NCI-H748 (cell line): ENCODE results near the gene SPTA1.
"Not testable (repeated sequence)": the region's sequence is repeated elsewhere in the genome, so short reads cannot be mapped to it uniquely, and the experiment has no call there.

Source experiments
- DNase-seq: peaks from one replicate; lab custom pipeline; 2025; ENCODE audit not compliant: unreplicated experiment; lab: John Stamatoyannopoulos, UW

The SPTA1 gene

DNA sequence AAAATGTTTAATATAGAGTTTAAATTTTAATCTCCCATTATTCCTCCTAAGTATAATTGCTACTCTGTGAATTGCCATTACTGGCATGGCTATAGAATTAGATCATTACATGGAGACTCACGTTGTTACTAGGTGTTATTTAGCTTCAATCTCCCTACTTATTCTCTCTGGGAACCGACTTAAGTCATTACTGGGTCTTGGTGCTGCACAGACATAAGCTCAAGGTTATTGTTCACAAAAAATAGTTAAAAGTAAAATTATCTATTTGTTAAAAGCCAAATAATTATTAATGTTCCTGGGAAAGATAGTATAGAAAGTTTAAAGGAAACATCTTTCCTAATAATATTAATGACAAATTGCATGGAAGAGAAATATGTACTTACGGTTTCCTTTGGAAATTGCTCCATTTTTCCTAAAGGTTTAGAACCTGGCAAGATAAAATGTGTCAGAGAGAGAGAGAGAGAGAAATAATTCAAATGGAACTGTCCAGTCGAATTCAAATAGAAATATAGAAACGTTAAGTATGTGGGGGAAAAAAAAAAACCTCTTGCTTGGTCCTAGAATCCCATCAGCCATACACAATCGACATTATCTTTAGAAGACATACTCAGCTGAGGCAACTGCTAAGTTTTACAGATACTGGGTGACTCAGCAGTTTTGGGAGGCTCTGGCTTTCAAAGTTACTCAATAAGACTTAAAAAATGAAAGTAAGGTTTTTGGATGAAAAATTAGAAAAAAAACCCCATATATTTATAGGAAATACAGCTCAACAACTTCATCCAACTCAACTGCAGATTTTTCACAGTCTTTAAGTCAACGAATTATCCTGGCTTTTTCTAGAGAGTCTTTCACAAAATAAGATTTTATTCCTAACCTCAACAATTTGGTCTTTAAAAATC, at the start of gene SPTA1:
TSS of gene SPTA1 (minus strand) at position 605 of the 899 bp plus-strand sequence. CDS start at position 407, 198 bp downstream.
- DNase-seq: no peak

DNA sequence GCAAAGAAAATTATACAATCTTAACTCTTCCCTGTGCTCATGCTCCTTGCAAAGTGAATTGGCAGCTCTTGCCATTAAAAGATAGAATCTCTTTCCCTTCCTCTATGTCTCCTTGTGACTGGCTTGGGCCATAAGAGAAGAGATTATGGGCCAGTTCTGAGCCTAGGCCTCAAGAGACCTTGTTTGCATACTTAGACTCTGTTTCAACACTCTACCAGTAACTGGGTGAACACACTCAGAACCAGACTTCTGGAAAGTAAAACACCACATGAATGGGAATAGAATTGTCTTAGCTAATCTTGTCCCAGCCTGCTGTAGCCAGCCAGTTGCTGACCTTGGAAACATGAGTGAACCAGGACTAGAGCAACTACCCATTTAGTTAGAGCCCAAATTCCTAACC, 49.3 kb upstream of the SPTA1 start:
- no peak for DNase-seq

DNA sequence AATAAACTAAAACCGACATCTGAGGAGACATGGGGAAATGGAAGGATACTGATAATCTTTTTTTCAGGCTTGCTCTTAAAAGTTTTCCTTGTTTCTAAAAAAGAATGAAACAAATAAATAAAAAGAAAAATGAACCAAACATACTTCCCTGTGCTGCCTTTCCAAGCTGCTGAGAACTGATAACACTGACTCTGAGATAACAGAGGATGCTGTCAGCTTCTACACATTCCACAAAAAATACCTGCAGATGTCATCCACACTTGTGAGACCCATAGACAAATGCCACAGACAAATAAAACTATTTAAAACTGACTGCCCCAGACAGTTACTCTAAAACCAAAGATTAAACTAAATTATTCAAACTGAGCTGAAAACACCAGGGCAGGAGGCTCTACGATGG, 46.0 kb upstream of the SPTA1 start:
- DNase-seq: no peak

DNA sequence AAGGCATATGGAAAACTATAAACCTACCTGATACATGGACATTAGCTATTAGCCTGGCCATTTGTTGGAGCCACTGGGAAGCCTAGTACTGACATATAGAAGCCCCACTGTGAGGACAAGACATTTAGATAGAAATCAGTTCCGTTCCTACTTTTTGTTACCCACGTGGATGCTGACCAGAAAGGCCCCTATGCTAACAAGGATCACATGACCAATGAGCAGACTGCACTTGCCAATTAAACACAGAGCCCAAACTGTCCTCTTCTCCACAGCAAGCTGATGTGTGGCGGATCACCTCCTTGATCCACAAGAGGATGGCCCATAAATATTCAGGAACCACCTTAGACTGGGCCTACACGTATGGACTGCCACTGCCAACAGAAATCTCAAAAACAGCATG, 45.2 kb upstream of the SPTA1 start:
- DNase-seq: no peak

DNA sequence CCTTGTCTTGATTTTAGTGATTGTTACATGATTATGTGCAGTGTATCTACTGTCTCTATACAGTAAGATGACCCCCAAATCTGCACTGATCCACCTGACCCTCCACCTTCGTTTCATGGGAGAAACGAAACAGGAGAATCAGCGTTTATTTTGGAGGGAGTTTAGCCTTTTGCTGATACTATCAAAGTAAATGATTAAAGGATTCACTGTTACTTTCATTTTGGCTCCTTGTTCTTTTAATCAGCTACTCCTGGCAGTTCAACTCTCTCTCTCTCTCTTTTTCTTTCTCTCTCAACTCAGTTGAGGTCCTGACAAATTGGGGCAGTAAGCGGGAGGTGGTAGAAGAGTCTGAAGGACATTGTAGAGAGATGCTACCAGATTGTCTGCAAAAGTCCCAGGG, 43.9 kb upstream of the SPTA1 start:
- no peak for DNase-seq

DNA sequence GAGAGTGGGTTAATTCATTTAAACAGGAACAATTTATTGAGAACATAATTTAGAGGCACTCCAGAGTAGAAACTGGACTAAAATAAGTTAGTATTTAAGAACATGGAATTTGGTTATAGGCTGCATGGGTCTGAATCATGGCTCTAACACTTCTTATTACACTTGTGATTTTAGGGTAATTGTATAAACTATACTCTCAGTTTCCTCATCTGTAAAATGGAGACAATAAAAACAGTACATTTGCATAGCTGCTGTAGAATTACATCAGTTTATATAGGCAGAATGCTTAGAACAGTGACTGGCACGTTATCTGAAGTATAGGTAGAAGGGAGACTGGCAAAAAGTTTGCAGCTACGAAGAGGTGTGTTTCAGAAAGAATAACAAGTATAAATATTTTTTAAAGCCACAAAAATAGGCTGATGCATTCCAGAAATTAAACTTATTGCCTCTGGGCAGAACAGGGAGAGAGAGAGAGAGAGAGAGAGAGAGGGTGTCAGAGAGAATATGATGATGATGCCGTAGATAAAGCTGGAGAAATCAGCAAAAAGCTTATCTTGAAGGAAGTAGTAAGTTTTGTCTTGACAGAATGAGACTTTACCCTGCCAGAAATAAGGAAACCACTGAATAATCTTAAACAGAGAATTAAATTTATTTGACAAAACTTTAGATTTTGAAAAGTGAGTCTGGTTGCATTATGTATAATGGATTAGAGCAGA, 42.2 kb upstream of the SPTA1 start:
- DNase-seq: no peak

DNA sequence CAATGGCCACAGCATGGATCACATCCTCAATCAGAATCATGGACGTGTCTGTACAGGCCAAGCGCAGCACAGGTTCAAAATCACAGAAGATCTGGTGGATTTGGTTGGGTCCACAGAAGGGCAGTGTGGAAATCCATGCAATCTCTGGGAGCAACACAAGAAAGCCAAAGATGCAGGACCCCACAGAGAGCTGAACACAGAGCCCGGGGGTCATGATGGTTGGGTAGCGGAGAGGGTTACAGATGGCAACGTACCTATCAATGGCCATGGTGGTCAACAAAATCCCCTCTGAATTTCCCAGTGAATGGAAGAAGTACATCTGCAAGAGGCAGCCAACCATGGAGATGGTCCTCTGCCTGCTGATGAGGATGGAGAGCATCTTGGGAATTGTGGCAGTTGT, 37.9 kb upstream of the SPTA1 start:
- no peak for DNase-seq

DNA sequence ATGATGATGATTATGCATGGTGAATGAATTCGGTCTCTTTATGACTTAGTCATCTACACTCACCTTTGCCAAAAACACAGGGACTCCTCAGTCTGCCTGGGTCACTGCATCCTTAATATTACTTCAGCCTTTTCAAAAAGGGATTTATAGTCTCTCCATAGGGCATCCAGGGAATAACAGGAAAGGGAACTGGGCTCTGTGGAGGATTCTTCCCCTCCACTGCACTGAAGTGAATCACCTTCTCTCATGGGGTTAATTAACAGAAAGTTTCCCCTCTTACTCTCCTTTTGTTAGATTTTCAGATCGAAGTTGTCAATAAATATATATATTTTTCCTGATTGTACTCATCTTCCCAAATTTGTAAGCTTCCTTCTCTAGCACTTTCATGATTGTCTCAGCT, 34.1 kb upstream of the SPTA1 start, which contains the start of gene OR6K3:
TSS of gene OR6K3 (minus strand) at position 101 of the 400 bp plus-strand sequence. CDS start 2,605 bp downstream, outside the sequence.
- DNase-seq: no peak

DNA sequence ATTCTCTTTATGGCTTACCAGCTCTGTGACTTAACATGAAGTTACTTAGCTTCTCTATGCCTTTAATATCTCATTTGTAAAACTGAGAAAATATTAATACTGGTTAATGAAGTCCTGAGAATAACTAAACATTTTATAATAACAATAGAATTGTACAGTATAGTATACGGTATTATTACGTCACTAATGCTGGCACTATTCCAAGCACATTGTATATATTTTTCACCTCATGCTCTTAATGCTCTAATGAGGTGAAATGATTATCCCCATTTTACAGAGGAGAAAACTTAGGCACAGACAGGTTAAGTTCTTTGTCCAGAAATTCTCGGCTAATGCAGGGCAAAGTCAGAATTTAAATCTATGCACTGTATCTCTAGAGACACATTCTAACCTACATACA, 33.1 kb upstream of the SPTA1 start:
- no peak for DNase-seq

DNA sequence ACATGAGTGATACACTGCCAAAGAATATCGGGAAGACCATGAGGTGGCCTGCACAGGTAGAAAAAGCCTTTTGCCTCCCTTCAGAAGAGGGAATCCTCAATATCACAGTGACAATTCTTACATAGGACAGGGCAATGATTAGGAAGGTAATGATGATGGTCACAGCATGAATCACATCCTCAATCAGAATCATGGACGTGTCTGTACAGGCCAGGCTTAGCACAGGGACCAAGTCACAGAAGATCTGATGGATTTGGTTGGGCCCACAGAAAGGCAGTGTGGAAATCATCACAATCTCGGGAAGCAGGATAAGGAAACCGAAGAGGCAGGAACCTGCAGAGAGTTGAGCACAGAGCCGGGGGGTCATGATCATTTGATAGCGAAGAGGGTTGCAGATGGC, 30.8 kb upstream of the SPTA1 start:
- DNase-seq: no peak

DNA sequence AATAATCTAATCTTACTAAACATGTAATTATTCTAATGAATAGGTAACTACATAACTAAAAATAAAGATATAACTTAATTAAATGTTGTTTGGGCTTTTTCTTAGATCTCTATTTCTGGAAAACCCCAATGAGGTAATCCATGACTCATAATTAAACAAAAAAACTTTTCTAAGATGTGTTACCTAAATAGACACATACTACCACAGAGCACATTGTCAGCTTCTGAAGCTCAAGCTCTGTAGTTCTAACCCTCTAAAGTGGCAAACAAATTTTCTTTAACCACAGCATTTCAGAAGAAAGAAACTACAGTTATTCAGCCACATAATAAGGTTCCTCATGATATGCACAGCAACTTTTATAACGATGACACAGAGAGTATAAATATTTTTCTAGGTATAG, 29.8 kb upstream of the SPTA1 start:
- no peak for DNase-seq

DNA sequence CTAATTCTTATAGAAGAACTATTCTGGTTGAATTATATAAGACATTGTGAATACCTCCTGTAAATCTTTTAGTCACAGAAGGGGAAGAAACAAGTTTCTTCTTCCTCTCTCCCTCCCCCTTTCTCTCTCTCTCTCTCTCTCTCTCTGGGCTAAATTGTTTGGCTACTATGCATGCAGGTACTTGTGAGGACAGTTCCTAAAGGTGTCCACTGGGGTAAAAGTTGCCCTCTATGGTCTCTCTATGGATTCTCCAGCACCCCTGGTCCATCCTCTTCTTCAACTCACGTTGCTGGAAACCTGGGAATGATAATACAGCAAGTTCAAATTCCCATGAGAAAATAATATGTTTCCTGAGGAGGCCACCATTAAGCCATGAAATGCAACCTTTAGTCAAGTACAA, 28.2 kb upstream of the SPTA1 start:
- no peak for DNase-seq

DNA sequence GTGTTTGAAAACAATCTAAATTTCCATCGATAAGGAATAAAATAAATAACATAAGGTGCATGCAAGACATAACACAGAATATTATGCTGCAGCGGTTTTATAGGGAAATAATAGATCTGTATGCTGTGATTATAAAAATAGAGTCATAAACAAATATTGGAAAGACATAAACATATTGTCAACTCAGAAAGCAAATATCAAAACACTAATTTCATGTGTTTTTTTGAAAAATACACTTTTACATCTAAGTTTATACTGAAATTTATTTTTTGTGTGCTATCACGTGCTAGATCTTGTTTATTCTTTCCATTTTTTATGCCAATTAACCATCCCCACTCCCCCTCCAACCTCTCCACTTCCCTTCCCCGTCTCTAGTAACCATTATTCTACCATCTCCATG, 24.6 kb upstream of the SPTA1 start:
- no peak for DNase-seq

DNA sequence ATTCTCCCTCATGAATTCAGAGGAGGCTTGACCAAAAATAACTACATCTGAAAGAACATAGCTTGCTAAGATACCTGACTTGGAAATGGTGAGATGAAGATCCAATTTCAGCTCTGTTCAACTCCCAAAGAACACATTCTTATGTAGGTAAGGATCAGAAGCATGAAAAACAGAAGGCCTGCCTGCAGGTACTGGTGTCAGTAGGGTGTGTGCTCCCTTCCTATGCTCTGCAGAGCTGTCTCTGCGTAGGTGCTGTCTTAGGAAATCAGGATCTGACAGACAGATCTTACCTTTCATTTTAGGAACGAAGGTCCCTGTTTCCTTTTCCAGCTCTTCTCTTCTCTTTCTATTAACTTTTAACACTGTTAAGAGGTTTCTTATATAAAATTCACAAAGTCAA, 19.6 kb upstream of the SPTA1 start:
- no peak for DNase-seq

DNA sequence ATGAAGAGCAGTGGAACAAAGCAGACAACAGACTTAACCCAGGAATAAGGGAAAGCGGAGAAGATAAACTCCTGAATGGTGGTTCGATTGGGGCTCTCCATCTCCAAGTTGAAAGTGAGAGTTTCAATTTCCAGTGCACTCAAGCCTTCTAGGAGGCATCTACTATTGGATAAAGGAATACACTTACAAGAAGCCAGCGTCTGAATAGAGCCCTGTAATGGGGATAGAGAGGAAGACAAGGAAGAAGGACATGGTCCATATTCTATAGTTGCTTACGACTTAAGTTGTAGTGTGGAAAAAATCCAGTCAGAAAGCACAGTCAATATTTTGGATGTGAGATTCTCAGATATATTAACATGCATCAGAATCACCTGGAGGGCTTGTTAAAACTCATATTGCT, 14.0 kb upstream of the SPTA1 start, which contains the start of gene OR6K2:
TSS of gene OR6K2 (minus strand) at position 101 of the 400 bp plus-strand sequence. CDS start at position 101, 0 bp downstream.
- no peak for DNase-seq

DNA sequence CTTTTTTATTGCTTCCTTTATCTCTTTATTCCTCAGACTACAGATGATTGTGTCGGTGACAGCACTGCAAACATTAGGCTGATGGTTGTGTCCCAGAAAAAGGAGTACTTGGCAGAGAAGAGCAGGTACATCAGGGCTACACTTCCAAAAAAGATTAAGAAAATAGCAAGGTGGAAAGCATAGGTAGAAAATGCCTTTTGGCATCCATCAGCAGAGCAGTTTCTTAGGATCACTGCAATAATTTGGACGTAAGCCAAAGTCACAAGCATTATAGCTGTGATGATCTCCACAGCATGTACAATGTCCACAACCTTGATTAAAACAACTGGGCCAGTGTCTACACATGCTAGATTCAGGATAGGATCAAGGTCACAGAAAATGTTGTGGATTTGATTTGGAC, 8.1 kb upstream of the SPTA1 start:
- DNase-seq: no peak

DNA sequence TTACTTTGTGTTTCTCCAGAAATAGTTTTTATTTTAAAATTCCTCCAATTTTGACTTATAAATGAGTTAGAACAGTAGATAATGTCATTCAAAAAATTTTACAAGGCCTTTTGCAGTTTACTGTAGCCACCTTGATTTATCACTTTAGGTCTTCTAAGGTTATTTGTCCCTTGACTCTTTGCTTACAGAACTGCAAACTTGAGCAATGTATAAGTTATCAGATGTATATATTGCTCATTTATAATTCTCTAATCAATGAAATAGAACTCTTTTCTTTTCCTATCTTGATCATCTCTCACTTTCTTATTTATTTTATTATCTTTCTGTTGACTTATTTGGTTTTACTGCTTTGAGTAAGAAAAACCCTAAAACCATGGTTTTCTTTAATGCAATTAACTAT, 5.8 kb upstream of the SPTA1 start:
- no peak for DNase-seq

DNA sequence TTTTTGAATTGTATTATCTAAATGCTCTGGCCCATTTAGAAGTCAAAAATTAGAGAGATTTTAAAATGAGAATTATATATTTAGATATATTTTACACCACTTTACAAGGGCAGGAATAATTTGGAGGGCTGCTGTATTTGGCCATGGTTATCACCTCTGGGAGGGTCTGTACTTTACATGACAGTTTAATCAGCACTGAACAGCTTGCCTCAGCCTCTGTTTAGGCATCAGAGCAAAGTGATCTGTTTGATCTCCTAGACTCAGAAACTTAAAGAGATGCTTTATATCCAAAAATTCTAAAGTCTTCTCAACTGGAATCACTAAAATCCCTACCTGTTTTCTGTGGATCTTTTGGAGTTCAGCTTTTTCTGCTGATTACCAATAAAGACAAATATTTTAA, 5.4 kb upstream of the SPTA1 start:
- DNase-seq: no peak

DNA sequence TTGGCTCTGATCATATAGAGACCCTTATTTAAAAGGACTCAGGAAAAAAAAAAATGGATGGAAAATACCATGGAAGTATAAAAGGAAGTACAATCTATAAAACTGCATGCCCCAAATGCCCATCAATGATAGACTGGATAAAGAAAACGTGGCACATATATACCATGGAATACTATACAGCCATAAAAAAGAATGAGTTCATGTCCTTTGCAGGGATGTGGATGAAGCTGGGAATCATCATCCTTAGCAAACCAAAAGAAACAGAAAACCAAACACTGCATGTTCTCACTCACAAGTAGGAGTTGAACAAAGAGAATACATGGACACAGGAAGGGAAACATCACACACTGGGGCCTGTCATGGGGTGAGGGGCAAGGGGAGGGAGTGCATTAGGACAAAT, 4.6 kb upstream of the SPTA1 start:
- DNase-seq: not testable (repeated sequence)

DNA sequence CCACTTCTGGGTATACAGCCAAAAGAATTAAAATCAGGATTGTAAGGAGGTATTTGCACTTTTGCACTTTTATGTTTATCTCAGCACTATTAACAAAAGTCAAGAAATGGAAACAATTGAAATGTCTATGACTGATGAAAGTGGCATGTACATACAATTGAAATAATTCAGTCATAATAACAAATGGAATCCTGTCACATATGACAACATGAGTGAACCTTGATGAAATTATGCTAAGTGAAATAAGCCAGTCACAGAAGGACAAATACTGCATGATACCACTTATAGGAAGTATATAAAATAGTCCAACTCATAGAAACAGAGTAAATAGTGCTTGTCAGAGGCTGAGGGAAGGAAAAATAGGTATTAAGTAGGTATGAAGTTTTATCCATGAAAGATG, 3.4 kb upstream of the SPTA1 start:
- DNase-seq: no peak

DNA sequence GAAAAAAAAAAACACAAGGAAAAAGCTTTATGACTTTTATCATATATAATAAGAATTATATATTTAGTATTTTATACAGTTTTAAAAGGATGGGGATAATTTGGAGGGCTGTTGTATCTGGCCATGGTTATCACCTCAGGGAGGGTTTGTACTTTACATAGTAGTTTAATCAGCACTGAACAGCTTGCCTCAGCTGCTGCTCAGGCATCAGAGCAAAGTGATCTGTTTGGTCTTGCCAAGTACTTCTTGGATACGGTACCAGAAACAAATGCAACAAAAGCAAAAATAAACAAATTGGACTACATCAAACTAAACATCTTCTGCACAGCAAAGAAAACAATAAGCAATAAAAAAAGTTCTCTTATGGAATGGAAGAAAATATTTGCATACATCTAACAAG, 2.6 kb upstream of the SPTA1 start:
- no peak for DNase-seq

DNA sequence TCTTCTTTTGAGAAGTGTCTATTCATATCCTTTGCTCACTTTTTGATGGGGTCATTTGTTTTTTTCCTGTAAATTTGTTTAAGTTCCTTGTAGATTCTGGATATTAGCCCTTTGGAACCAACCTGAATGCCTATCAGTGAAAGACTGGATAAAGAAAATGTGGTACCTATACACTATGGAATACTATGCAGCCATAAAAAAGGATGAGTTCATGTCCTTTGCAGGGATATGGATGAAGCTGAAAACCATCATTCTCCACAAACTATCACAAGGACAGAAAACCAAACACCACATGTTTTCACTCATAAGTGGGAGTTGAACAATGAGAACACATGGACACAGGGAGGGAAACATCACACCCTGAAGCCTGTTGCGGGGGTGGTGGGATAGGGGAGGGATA, 1.8 kb upstream of the SPTA1 start:
- DNase-seq: not testable (repeated sequence)
